HEK293T (cell line): ENCODE results near the gene FAM163B.

Experiments
- BHLHE40 ChIP-seq: fragments of 450-650 bp; IDR thresholded peaks from 2 replicates; pipeline ENCODE4 v1.6.1; 2016; ENCODE audit warnings: mild to moderate bottlenecking, moderate library complexity, borderline replicate concordance
- CTBP1 ChIP-seq: fragments of 450-650 bp; IDR thresholded peaks from 2 replicates; pipeline ENCODE4 v1.6.1; 2016; ENCODE audit warnings: borderline replicate concordance
- ELF4 ChIP-seq: fragments of 450-650 bp; IDR thresholded peaks from 2 replicates; pipeline ENCODE4 v1.6.1; 2017; ENCODE audit warnings: antibody characterized with exemption
- FOXK2 ChIP-seq: fragments of 450-650 bp; IDR thresholded peaks from 2 replicates; pipeline ENCODE4 v1.6.1; 2016; ENCODE audit warnings: mild to moderate bottlenecking
- FOXM1 ChIP-seq: fragments of 450-650 bp; IDR thresholded peaks from 2 replicates; pipeline ENCODE4 v1.6.1; 2017; ENCODE audit warnings: mild to moderate bottlenecking, borderline replicate concordance
- HDGF ChIP-seq: fragments of 450-650 bp; IDR thresholded peaks from 2 replicates; pipeline ENCODE4 v1.6.1; 2017; ENCODE audit warnings: antibody characterized with exemption, borderline replicate concordance
- L3MBTL2 ChIP-seq: fragments of 450-650 bp; conservative IDR thresholded peaks from 2 replicates; pipeline ENCODE4 v1.6.1; 2016; ENCODE audit warnings: mild to moderate bottlenecking
- PKNOX1 ChIP-seq: fragments of 450-650 bp; IDR thresholded peaks from 2 replicates; pipeline ENCODE4 v1.6.1; 2016
- SP1 ChIP-seq: fragments of 450-650 bp; IDR thresholded peaks from 2 replicates; pipeline ENCODE4 v1.6.1; 2017
- SUZ12 ChIP-seq: fragments of 450-650 bp; IDR thresholded peaks from 2 replicates; pipeline ENCODE4 v1.6.1; 2016; ENCODE audit warnings: mild to moderate bottlenecking
- TARDBP ChIP-seq: fragments of 450-650 bp; IDR thresholded peaks from 2 replicates; pipeline ENCODE4 v1.6.1; 2016
- ZNF384 ChIP-seq: fragments of 450-650 bp; IDR thresholded peaks from 2 replicates; pipeline ENCODE4 v1.6.1; 2016

DNA sequence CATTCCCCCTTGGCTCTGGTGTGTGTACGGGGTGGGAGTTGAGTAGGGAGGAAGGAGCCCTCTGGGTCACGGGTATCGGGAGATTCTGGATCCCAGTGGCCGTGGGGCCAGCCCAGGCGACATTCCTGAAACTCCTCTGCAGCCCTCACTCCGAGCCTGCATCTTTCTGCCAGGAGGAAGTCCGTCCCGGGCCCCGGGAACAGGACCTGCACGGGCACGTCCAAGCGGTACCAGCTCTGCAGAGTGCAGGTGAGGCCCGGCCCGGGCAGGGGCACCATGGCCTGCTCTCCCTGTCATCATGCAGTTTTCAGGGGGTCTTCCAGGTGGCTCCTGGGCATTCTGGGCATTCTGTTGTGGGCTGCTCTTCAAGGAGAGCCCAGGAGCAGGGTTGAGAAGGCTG is 71.0 kb downstream of the FAM163B start:
- TF ChIP-seq FOXK2 (no peak), SP1 (no peak), L3MBTL2 (no peak), BHLHE40 (no peak), PKNOX1 (no peak), SUZ12 (no peak), CTBP1 (no peak), ZNF384 (no peak), FOXM1 (no peak), TARDBP (no peak), HDGF (no peak), ELF4 (no peak)
